B cell (primary cell): ENCODE measurements around the gene STMN1. TPM values are rescaled to one million over a fixed set of nuclear protein-coding genes. Genes with fewer than 3 reads are reported as not detected.

Experiments
- ATAC-seq: fragments of 200-7000 bp; cut with Tn5 transposase; one replicate; pipeline ENCODE4 v1.10.0; 2021; ENCODE audit warnings: low read depth, mild to moderate bottlenecking, moderate number of reproducible peaks, moderate library complexity
- CTCF ChIA-PET: fragments of 350-600 bp; sonication (Branson Sonifier 250); formaldehyde crosslinking; loops from one replicate; lab custom pipeline; 2021; ENCODE audit warnings: antibody characterized with exemption, inconsistent platforms; lab: Charles Lee
- POLR2A ChIA-PET: fragments of 350-600 bp; sonication (Branson Sonifier 250); formaldehyde crosslinking; loops from one replicate; lab custom pipeline; 2021; ENCODE audit warnings: antibody characterized with exemption; lab: Charles Lee
- DNase-seq: peaks from one replicate; pipeline ENCODE4 v3.0.0; 2013
- H2AFZ ChIP-seq: 2 replicates; pipeline ENCODE4 v1.6.1; 2012; ENCODE audit warnings: mild to moderate bottlenecking, low read depth, low read length; ENCODE audit not compliant: insufficient read depth, poor library complexity, severe bottlenecking
- H3K27ac ChIP-seq, 2 donors: 1 replicate in 1 of 2; 2 replicates in 1 of 2; pipeline ENCODE4 v1.5.1; 2012 to 2013; ENCODE audit warnings: low read length in 2 of 2, mild to moderate bottlenecking in 2 of 2, moderate library complexity in 1 of 2
- H3K27me3 ChIP-seq, 4 experiments: fragments of 200-600 bp in 1 of 4; sonication (generic) in 1 of 4; replicated peaks in 1 of 4; 1 replicate in 2 of 4; 2 replicates in 2 of 4; pipeline versions ENCODE4 v1.6.1 to v1.7.0; 2013 to 2016; ENCODE audit warnings: low read length in 3 of 4, mild to moderate bottlenecking in 2 of 4, mixed read lengths in 1 of 4, moderate library complexity in 1 of 4; ENCODE audit not compliant: insufficient read depth in 4 of 4, control insufficient read depth in 3 of 4; ENCODE audit errors: control extremely low read depth in 1 of 4
- H3K36me3 ChIP-seq, 2 experiments: replicated peaks in 1 of 2; 1 replicate in 1 of 2; 2 replicates in 1 of 2; pipeline versions ENCODE4 v1.6.1 to v1.7.1; 2013; ENCODE audit warnings: low read length in 1 of 2; ENCODE audit not compliant: insufficient read depth in 2 of 2, control insufficient read depth in 1 of 2; ENCODE audit errors: control extremely low read depth in 1 of 2, extremely low read depth in 1 of 2
- H3K4me1 ChIP-seq, 2 donors: fragments of 200-600 bp in 1 of 2; sonication (generic) in 1 of 2; 1 replicate in 1 of 2; 2 replicates in 1 of 2; pipeline versions ENCODE4 v1.5.1 to v1.6.1; 2013 to 2017; ENCODE audit warnings: low read length in 2 of 2; ENCODE audit not compliant: control insufficient read depth in 2 of 2, insufficient read depth in 2 of 2
- H3K4me2 ChIP-seq: replicated peaks from 2 replicates; pipeline ENCODE3; 2012; ENCODE audit warnings: mild to moderate bottlenecking, low read depth, low read length; ENCODE audit not compliant: poor library complexity, severe bottlenecking
- H3K4me3 ChIP-seq, 5 experiments: fragments of 200-600 bp in 1 of 5; sonication (generic) in 1 of 5; 1 replicate in 3 of 5; 2 replicates in 2 of 5; pipeline versions ENCODE4 v1.5.1 to v1.7.0; 2011 to 2016; ENCODE audit warnings: low read length in 4 of 5, mild to moderate bottlenecking in 4 of 5, low read depth in 2 of 5, control low read depth in 1 of 5, moderate library complexity in 1 of 5; ENCODE audit not compliant: insufficient read depth in 1 of 5; ENCODE audit errors: control extremely low read depth in 1 of 5, extremely low read depth in 1 of 5
- H3K79me2 ChIP-seq: fragments of 200-600 bp; sonication (generic); one replicate; pipeline ENCODE4 v1.6.0; 2016; ENCODE audit warnings: low read length; ENCODE audit not compliant: control insufficient read depth, insufficient read depth
- H3K9ac ChIP-seq: fragments of 200-600 bp; sonication (generic); 2 replicates; pipeline ENCODE4 v1.6.1; 2017; ENCODE audit warnings: mild to moderate bottlenecking, low read length, moderate library complexity
- H3K9me3 ChIP-seq, 3 donors: one replicate each; pipeline versions ENCODE4 v1.6.1 to v1.7.1; 2013; ENCODE audit warnings: low read length in 2 of 3; ENCODE audit not compliant: control insufficient read depth in 2 of 3, insufficient read depth in 1 of 3; ENCODE audit errors: control extremely low read depth in 1 of 3
- H4K20me1 ChIP-seq: 2 replicates; pipeline ENCODE4 v1.6.0; 2012; ENCODE audit warnings: mild to moderate bottlenecking, low read length; ENCODE audit not compliant: insufficient read depth, control insufficient read depth, poor library complexity, severe bottlenecking
- H3K27ac Mint-ChIP-seq: one replicate; pipeline ENCODE4 v1.8.0; 2021; ENCODE audit warnings: mixed read lengths
- H3K27me3 Mint-ChIP-seq: one replicate; pipeline ENCODE4 v1.8.0; 2021; ENCODE audit warnings: mixed read lengths
- H3K4me1 Mint-ChIP-seq: one replicate; pipeline ENCODE4 v1.8.0; 2021; ENCODE audit warnings: mixed read lengths
- H3K4me3 Mint-ChIP-seq: one replicate; pipeline ENCODE4 v1.8.0; 2021; ENCODE audit warnings: mixed read lengths
- H3K9me3 Mint-ChIP-seq: one replicate; pipeline ENCODE4 v1.8.0; 2022; ENCODE audit warnings: mixed read lengths; ENCODE audit not compliant: insufficient read depth
- EZH2 ChIP-seq: IDR thresholded peaks from 2 replicates; pipeline ENCODE4 v1.6.1; 2012; ENCODE audit warnings: borderline replicate concordance, low read depth, mild to moderate bottlenecking, moderate library complexity, low read length; ENCODE audit not compliant: insufficient read depth, poor library complexity, severe bottlenecking
- WGBS: methylation state at CpG from one replicate; pipeline ENCODE4 v1.1.5; 2013; ENCODE audit warnings: missing lambda C conversion rate; ENCODE audit not compliant: insufficient coverage; 5-methylcytosine and 5-hydroxymethylcytosine counted together
- intact Hi-C: fragments of 100-400 bp; cut with micrococcal nuclease; formaldehyde crosslinking; loops from one replicate; pipeline ENCODE4 v1.10.0; 2022
- polyA plus RNA-seq: library from polyadenylated mRNA; depleted of rRNA; stranded (reverse); fragments of >200 nt; gene quantifications from 2 replicates; pipeline ENCODE4 v1.2.3, GENCODE V29; 2012
- total RNA-seq, 2 donors: library from RNA; stranded (reverse); fragments of 120-200 nt in 1 of 2; gene quantifications; 1 replicate in 1 of 2; 2 replicates in 1 of 2; pipeline versions ENCODE4 v1.2.3 to v1.2.4, GENCODE V29; 2013 to 2022
- TF ChIP-seq, protein P1 (sequence below): fragments of 200-600 bp; IDR thresholded peaks from one replicate; pipeline ENCODE4 v1.8.0; 2022; ENCODE audit warnings: antibody characterized with exemption, mild to moderate bottlenecking

STMN1 gene
- total and polyA plus RNA-seq, 2 donors (not counting 1 experiment from before 2014, with no cell fraction given), result 9.9 to 48.0 TPM

DNA sequence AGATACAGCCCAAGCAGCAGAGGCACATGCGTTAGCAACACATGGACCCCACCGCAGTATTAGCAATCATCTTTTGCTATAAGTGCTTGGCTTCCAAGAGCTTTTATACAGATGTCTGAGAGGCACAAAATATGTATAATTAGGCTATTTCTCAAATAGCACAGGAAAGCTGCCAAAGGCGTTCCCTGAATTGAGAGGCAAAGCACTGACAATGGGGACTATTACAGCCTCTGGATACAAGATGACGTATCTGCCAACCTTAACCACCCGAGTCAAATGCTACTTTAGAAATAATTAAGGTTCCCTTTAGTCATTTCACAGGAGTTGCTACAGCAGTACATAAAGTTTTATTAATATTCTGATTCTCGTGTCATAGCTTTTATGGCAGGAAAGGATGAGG is 6.4 kb downstream of the STMN1 start:
- H3K27me3 ChIP-seq, result no peaks in the 10 kb centered on the region
- no peak overlapping the region for H3K9ac ChIP-seq
- no peaks in the 10 kb centered on the region for H3K9me3 Mint-ChIP-seq
- no peak overlapping the region for H3K4me2 ChIP-seq
- DNase-seq (no peak), ATAC-seq (no peak)
- H3K4me3 Mint-ChIP-seq, result no peak overlapping the region
- no peaks in the 10 kb centered on the region for H3K27me3 Mint-ChIP-seq
- ChIA-PET CTCF (interaction anchor here (0.9 to 1.2 kb wide), 2 partner anchors 94 to 137 kb away, joined by 3 read pairs; no protein-coding TSS in a partner anchor), POLR2A (no interaction called here)
- peaks cover 4 to 20% of the 10 kb centered on the region in 2 experiments for H3K36me3 ChIP-seq
- peaks cover 6 to 21% of the 10 kb centered on the region in 2 donors for H3K4me1 ChIP-seq
- intact Hi-C loops, result loop anchor here (10.0 kb wide), 1 partner anchor 245 kb away; no protein-coding TSS in a partner anchor
- TF ChIP-seq, protein P1, sequence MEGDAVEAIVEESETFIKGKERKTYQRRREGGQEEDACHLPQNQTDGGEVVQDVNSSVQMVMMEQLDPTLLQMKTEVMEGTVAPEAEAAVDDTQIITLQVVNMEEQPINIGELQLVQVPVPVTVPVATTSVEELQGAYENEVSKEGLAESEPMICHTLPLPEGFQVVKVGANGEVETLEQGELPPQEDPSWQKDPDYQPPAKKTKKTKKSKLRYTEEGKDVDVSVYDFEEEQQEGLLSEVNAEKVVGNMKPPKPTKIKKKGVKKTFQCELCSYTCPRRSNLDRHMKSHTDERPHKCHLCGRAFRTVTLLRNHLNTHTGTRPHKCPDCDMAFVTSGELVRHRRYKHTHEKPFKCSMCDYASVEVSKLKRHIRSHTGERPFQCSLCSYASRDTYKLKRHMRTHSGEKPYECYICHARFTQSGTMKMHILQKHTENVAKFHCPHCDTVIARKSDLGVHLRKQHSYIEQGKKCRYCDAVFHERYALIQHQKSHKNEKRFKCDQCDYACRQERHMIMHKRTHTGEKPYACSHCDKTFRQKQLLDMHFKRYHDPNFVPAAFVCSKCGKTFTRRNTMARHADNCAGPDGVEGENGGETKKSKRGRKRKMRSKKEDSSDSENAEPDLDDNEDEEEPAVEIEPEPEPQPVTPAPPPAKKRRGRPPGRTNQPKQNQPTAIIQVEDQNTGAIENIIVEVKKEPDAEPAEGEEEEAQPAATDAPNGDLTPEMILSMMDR, result no peak
- no peak overlapping the region for H2AFZ ChIP-seq
- H3K27ac Mint-ChIP-seq, result no peak overlapping the region
- H3K27ac ChIP-seq, result no peak overlapping the region
- no peaks in the 10 kb centered on the region for H3K9me3 ChIP-seq
- WGBS, result 100% methylated on average over 1 of the region's 6 CpGs
- no peaks in the 10 kb centered on the region for H4K20me1 ChIP-seq
- peaks cover 5% of the 10 kb centered on the region for H3K79me2 ChIP-seq
- H3K4me1 Mint-ChIP-seq, result peaks cover 15% of the 10 kb centered on the region
- no peak overlapping the region for H3K4me3 ChIP-seq

DNA sequence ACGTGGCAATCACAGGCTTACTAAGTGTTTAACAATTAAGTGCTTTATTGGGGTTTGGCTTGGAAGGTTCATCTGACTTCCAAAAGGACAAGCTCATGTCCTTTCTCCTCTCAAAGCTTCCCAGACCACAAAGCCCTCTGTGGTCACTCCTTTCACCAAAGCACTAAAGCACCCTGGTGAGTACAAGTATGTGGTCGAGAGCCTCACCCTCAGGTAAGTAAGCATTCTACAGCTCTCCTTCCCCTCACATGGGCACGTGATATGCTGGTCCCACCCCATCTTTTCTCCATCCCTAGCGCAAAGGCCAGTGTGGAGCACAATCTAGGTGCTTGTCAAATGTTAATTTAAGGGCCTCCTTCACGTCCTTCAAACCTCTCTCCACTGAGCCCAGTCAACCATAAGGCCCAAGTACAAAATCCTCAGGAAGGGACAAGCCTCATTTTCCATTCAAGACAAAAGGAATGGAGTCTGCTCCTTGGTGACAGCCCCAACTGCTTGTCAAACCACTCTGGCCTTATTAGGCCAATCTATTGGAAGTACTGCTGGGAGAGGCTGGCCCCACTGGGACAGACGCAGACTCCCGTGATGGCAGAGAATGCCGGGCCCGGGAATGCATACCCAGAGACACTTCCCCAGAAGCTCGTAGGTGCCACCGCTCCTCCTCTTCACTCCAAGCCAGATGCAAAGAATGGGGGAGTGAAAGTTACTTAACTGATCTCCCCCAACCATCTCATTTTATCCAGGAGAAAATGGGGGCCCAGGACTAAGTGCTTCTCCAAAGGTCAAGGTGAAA is 7.8 kb downstream of the STMN1 start:
- no peak overlapping the region for H3K4me2 ChIP-seq
- 91% methylated on average over 4 of the region's 11 CpGs for WGBS
- no peaks in the 10 kb centered on the region for H3K27me3 ChIP-seq
- Mint-ChIP-seq H3K4me1 (peaks cover 9% of the 10 kb centered on the region), H3K27ac (no peak overlapping the region), H3K4me3 (no peak overlapping the region), H3K9me3 (no peaks in the 10 kb centered on the region), H3K27me3 (no peaks in the 10 kb centered on the region)
- DNase-seq, result no peak
- TF ChIP-seq, protein P1, result no peak
- TF ChIP-seq EZH2, result no peak
- H3K79me2 ChIP-seq, result peaks cover 5% of the 10 kb centered on the region
- ChIA-PET CTCF (interaction anchor here (0.5 to 7.3 kb wide), 3 partner anchors 96 to 113 kb away, joined by 3 to 210 read pairs (median 3); partner anchors contain the start of gene PAFAH2), POLR2A (no interaction called here)
- ATAC-seq, result no peak
- no peak overlapping the region for H3K9ac ChIP-seq
- H3K4me1 ChIP-seq, result peaks cover 0 to 12% of the 10 kb centered on the region in 2 donors
- H3K4me3 ChIP-seq, result no peak overlapping the region
- H3K9me3 ChIP-seq, result no peaks in the 10 kb centered on the region
- peaks cover 4 to 20% of the 10 kb centered on the region in 2 experiments for H3K36me3 ChIP-seq
- intact Hi-C loops, result loop anchor here (10.0 kb wide), 1 partner anchor 246 kb away; no protein-coding TSS in a partner anchor
- H2AFZ ChIP-seq, result no peak overlapping the region
- no peaks in the 10 kb centered on the region for H4K20me1 ChIP-seq
- H3K27ac ChIP-seq, result no peak overlapping the region
